GM18498 (cell line): ENCODE data around the gene ANO3.
"Not testable (repeated sequence)": the region's sequence is repeated elsewhere in the genome, so short reads cannot be mapped to it uniquely, and the experiment has no call there.

Experiments
- ATAC-seq: cut with Tn5 transposase; IDR thresholded peaks from one replicate; pipeline ENCODE4 v1.9.1; 2021; ENCODE audit warnings: mild to moderate bottlenecking, moderate library complexity; ENCODE audit not compliant: unreplicated experiment

The ANO3 gene

GRCh38 chr11:26331911-26332571 lies at the start of gene ANO3:
Gene ANO3, plus strand, starts transcription at chr11:26332130. Its CDS starts 146 bp downstream, at chr11:26332276.
- peak; percentile 77 for ATAC-seq

GRCh38 chr11:26283852-26284408 lies 48.0 kb upstream of the ANO3 start:
- no peak for ATAC-seq

GRCh38 chr11:26285608-26286007 lies 46.3 kb upstream of the ANO3 start:
- ATAC-seq: no peak

- peak; percentile 62 for ATAC-seq
Measured at GRCh38 chr11:26286472-26287066, 45.4 kb upstream of the ANO3 start.

- ATAC-seq: no peak
Measured at GRCh38 chr11:26287067-26287518, 44.8 kb upstream of the ANO3 start.

- peak; percentile 74 for ATAC-seq
Measured at GRCh38 chr11:26297189-26297975, 34.5 kb upstream of the ANO3 start.

GRCh38 chr11:26316372-26316771 lies 15.6 kb upstream of the ANO3 start:
- ATAC-seq: not testable (repeated sequence)

- no peak for ATAC-seq
Measured at GRCh38 chr11:26319906-26320305, 12.0 kb upstream of the ANO3 start.

- ATAC-seq: no peak
Measured at GRCh38 chr11:26321516-26321915, 10.4 kb upstream of the ANO3 start.

- no peak for ATAC-seq
Measured at GRCh38 chr11:26322335-26323067, 9.4 kb upstream of the ANO3 start.

GRCh38 chr11:26323837-26324236 lies 8.1 kb upstream of the ANO3 start:
- no peak for ATAC-seq

- no peak for ATAC-seq
Measured at GRCh38 chr11:26324270-26324669, 7.7 kb upstream of the ANO3 start.

GRCh38 chr11:26326793-26327400 lies 5.0 kb upstream of the ANO3 start:
- no peak for ATAC-seq

- no peak for ATAC-seq
Measured at GRCh38 chr11:26329206-26329605, 2.7 kb upstream of the ANO3 start.

- no peak for ATAC-seq
Measured at GRCh38 chr11:26330262-26330661, 1.7 kb upstream of the ANO3 start.

- no peak for ATAC-seq
Measured at GRCh38 chr11:26332572-26332915, 614 bp downstream of the ANO3 start.

- no peak for ATAC-seq
Measured at GRCh38 chr11:26333906-26334305, 2.0 kb downstream of the ANO3 start.

- ATAC-seq: no peak
Measured at GRCh38 chr11:26335903-26336302, 4.0 kb downstream of the ANO3 start.

GRCh38 chr11:26344647-26345046 lies 12.7 kb downstream of the ANO3 start:
- no peak for ATAC-seq

- ATAC-seq: no peak
Measured at GRCh38 chr11:26348776-26349175, 16.8 kb downstream of the ANO3 start.

- no peak for ATAC-seq
Measured at GRCh38 chr11:26350002-26350401, 18.1 kb downstream of the ANO3 start.
